OCI-LY1 (cell line): Measurements from ENCODE around the gene RALGPS1.

Experiments
- H2AFZ ChIP-seq: fragments of 200-600 bp; sonication (generic), shearing (Covaris generic); 2 replicates; pipeline ENCODE4 v1.6.0; 2014; ENCODE audit warnings: antibody characterized with exemption, mild to moderate bottlenecking, low read length
- H3F3A ChIP-seq: fragments of 200-600 bp; sonication (generic), shearing (Covaris generic); 2 replicates; pipeline ENCODE4 v1.6.0; 2014; ENCODE audit warnings: mild to moderate bottlenecking, antibody characterized with exemption, low read length, moderate library complexity; ENCODE audit not compliant: insufficient read depth
- H3K27ac ChIP-seq: fragments of 200-600 bp; sonication (generic); 2 replicates; pipeline ENCODE4 v1.5.1; 2014; ENCODE audit warnings: low read length, mixed run types, mild to moderate bottlenecking, low read depth; ENCODE audit not compliant: poor library complexity, severe bottlenecking
- H3K27me3 ChIP-seq: fragments of 200-600 bp; sonication (generic); 2 replicates; pipeline ENCODE4 v1.6.0; 2014; ENCODE audit warnings: antibody characterized with exemption, mild to moderate bottlenecking, low read length, moderate library complexity; ENCODE audit not compliant: insufficient read depth
- H3K36me3 ChIP-seq: fragments of 200-600 bp; sonication (generic); 2 replicates; pipeline ENCODE4 v1.6.1; 2014; ENCODE audit warnings: mild to moderate bottlenecking, antibody characterized with exemption, low read length, moderate library complexity, mixed read lengths; ENCODE audit not compliant: insufficient read depth
- H3K4me1 ChIP-seq: fragments of 200-600 bp; sonication (generic); 2 replicates; pipeline ENCODE4 v1.5.1; 2014; ENCODE audit warnings: mild to moderate bottlenecking, low read length, moderate library complexity; ENCODE audit not compliant: insufficient read depth, severe bottlenecking
- H3K4me2 ChIP-seq: fragments of 200-600 bp; sonication (generic), shearing (Covaris generic); 2 replicates; pipeline ENCODE4 v1.6.1; 2014; ENCODE audit warnings: low read length
- H3K4me3 ChIP-seq: fragments of 200-600 bp; sonication (generic); 2 replicates; pipeline ENCODE4 v1.5.1; 2014; ENCODE audit warnings: low read length, low read depth, mild to moderate bottlenecking, mixed read lengths; ENCODE audit not compliant: poor library complexity, severe bottlenecking
- H3K79me2 ChIP-seq: fragments of 200-600 bp; shearing (Covaris generic); 2 replicates; pipeline ENCODE4 v1.6.1; 2016; ENCODE audit warnings: mixed run types, low read length, mixed read lengths; ENCODE audit not compliant: insufficient read depth
- H3K9ac ChIP-seq: fragments of 200-600 bp; sonication (generic), shearing (Covaris generic); 2 replicates; pipeline ENCODE4 v1.6.1; 2014; ENCODE audit warnings: mild to moderate bottlenecking, low read length, mixed read lengths
- H3K9me2 ChIP-seq: fragments of 200-600 bp; sonication (generic), shearing (Covaris generic); 2 replicates; pipeline ENCODE4 v1.6.1; 2014; ENCODE audit warnings: low read depth, mild to moderate bottlenecking, low read length, mixed read lengths
- H3K9me3 ChIP-seq: fragments of 200-600 bp; shearing (Covaris generic); 2 replicates; pipeline ENCODE4 v1.6.1; 2014; ENCODE audit warnings: low read length, mixed read lengths
- H4K20me1 ChIP-seq: fragments of 200-600 bp; sonication (generic), shearing (Covaris generic); 2 replicates; pipeline ENCODE4 v1.6.0; 2016; ENCODE audit warnings: mild to moderate bottlenecking, low read length; ENCODE audit not compliant: insufficient read depth
- EZH2 ChIP-seq: fragments of 200-600 bp; sonication (generic), shearing (Covaris generic); IDR thresholded peaks from 2 replicates; pipeline ENCODE4 v1.8.0; 2017; ENCODE audit warnings: borderline replicate concordance, mixed run types, mild to moderate bottlenecking, antibody characterized with exemption, low read length, moderate library complexity, mixed read lengths
- TF ChIP-seq, protein P1 (sequence below): fragments of 200-600 bp; sonication (generic), shearing (Covaris generic); IDR thresholded peaks from 2 replicates; pipeline ENCODE4 v1.5.1; 2017; ENCODE audit warnings: mild to moderate bottlenecking, antibody characterized with exemption, low read length, moderate library complexity, mixed read lengths

The RALGPS1 gene

DNA sequence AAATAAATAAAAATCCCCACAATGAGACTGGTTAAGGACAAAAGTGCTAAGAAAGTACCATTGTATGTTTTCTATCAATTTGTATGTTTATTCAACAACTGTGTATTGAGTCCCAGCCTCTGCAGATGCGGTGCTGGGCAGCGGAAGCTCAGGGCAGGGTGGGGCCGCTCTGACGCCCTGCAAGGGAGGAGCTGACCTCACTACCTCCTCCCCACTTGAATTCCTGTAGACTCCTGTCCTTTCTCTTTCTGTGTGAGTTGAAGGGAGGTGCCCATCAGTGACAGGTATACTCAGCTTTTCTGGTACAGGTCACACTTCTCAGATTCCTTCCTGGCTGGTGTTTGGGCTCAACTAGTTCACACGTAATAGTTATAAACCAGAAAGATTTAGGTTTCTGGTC, 180.8 kb downstream of the RALGPS1 start:
- Histone ChIP-seq H2AFZ (no peak overlapping the region), H3K4me3 (no peak overlapping the region), H3K4me2 (no peak overlapping the region), H3K27me3 (no peaks in the 10 kb centered on the region), H3K9me3 (no peaks in the 10 kb centered on the region), H4K20me1 (no peaks in the 10 kb centered on the region), H3K79me2 (no peaks in the 10 kb centered on the region), H3K4me1 (no peaks in the 10 kb centered on the region), H3K9ac (no peak overlapping the region), H3F3A (no peaks in the 10 kb centered on the region), H3K9me2 (no peaks in the 10 kb centered on the region), H3K36me3 (no peaks in the 10 kb centered on the region), H3K27ac (no peak overlapping the region)
- TF ChIP-seq EZH2: no peak
- TF ChIP-seq, protein P1, sequence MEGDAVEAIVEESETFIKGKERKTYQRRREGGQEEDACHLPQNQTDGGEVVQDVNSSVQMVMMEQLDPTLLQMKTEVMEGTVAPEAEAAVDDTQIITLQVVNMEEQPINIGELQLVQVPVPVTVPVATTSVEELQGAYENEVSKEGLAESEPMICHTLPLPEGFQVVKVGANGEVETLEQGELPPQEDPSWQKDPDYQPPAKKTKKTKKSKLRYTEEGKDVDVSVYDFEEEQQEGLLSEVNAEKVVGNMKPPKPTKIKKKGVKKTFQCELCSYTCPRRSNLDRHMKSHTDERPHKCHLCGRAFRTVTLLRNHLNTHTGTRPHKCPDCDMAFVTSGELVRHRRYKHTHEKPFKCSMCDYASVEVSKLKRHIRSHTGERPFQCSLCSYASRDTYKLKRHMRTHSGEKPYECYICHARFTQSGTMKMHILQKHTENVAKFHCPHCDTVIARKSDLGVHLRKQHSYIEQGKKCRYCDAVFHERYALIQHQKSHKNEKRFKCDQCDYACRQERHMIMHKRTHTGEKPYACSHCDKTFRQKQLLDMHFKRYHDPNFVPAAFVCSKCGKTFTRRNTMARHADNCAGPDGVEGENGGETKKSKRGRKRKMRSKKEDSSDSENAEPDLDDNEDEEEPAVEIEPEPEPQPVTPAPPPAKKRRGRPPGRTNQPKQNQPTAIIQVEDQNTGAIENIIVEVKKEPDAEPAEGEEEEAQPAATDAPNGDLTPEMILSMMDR: no peak

DNA sequence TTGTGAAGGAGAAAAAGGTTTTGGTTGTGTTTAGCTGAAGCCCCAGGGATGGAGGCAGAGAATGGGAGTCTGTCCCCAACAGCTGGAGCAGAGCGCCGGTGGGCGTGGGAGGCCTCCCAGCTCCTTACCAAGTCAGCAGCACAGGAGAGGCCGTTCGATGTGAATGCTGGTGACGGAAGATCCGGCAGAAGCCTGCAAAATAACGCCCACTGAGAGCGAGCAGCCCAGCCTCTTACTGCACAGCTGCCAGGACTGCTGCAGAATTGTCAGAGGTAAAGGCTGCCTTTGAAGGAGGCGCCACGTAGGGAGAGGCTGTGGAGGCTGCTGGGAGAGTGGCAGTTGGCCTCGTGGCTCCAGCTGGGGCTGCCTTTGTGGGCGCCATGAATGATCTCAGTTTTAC, 181.6 kb downstream of the RALGPS1 start:
- H3K4me3 ChIP-seq: no peak overlapping the region
- H3K4me1 ChIP-seq: no peaks in the 10 kb centered on the region
- H4K20me1 ChIP-seq: no peaks in the 10 kb centered on the region
- no peak overlapping the region for H3K27ac ChIP-seq
- H3K9me3 ChIP-seq: no peaks in the 10 kb centered on the region
- no peaks in the 10 kb centered on the region for H3F3A ChIP-seq
- no peak overlapping the region for H3K4me2 ChIP-seq
- H3K36me3 ChIP-seq: no peaks in the 10 kb centered on the region
- no peaks in the 10 kb centered on the region for H3K27me3 ChIP-seq
- H3K9me2 ChIP-seq: no peaks in the 10 kb centered on the region
- H3K79me2 ChIP-seq: no peaks in the 10 kb centered on the region
- no peak for TF ChIP-seq EZH2
- TF ChIP-seq, protein P1: no peak
- no peak overlapping the region for H3K9ac ChIP-seq
- H2AFZ ChIP-seq: no peak overlapping the region

DNA sequence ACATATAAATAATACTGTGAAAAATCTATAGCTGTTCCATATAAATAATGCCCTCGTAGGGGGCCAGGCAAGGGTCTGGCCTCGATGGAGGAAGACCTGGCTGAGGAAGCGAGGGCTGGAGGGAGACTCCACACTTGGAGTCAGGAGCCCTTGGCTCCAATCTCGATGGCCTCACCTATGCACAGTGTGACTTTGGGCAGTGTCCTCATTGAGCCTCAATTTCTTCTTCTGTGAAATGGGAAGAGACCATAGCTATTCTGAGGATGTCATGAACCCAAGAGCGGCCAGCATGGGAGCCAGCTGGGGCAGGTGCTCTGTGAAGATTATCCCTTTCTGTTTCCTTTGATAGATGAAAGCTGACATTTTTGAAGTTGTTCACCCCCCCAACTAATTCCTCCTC, 183.1 kb downstream of the RALGPS1 start:
- Histone ChIP-seq H3K9ac (no peak overlapping the region), H3K4me3 (no peak overlapping the region), H3K27ac (no peak overlapping the region), H2AFZ (no peak overlapping the region), H3K9me2 (no peaks in the 10 kb centered on the region), H3K36me3 (no peaks in the 10 kb centered on the region), H3K4me1 (no peaks in the 10 kb centered on the region), H3K4me2 (no peak overlapping the region), H3F3A (no peaks in the 10 kb centered on the region), H4K20me1 (no peaks in the 10 kb centered on the region), H3K79me2 (no peaks in the 10 kb centered on the region), H3K9me3 (no peaks in the 10 kb centered on the region), H3K27me3 (no peaks in the 10 kb centered on the region)
- TF ChIP-seq EZH2: no peak
- TF ChIP-seq, protein P1: no peak
